Measurements from ENCODE around the gene LIN7B. TPM values are rescaled to one million over a fixed set of nuclear protein-coding genes. Genes with fewer than 3 reads are reported as not detected.

The LIN7B gene
- total RNA-seq, 1 donor from 2014 or later: 9.8 TPM

- TF ChIP-seq, protein P1, sequence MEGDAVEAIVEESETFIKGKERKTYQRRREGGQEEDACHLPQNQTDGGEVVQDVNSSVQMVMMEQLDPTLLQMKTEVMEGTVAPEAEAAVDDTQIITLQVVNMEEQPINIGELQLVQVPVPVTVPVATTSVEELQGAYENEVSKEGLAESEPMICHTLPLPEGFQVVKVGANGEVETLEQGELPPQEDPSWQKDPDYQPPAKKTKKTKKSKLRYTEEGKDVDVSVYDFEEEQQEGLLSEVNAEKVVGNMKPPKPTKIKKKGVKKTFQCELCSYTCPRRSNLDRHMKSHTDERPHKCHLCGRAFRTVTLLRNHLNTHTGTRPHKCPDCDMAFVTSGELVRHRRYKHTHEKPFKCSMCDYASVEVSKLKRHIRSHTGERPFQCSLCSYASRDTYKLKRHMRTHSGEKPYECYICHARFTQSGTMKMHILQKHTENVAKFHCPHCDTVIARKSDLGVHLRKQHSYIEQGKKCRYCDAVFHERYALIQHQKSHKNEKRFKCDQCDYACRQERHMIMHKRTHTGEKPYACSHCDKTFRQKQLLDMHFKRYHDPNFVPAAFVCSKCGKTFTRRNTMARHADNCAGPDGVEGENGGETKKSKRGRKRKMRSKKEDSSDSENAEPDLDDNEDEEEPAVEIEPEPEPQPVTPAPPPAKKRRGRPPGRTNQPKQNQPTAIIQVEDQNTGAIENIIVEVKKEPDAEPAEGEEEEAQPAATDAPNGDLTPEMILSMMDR (IDR thresholded peaks at IDR 0.05; ENCODE audit: unreplicated experiment): no peak
- Mint-ChIP-seq H3K27me3 (ENCODE audit: low read depth) (no peaks in the 10 kb centered on the region), H3K4me3 (no peak overlapping the region), H3K27ac (no peak overlapping the region), H3K9me3 (no peaks in the 10 kb centered on the region), H3K36me3 (peaks cover 35% of the 10 kb centered on the region), H3K4me1 (peaks cover 7% of the 10 kb centered on the region)
- no peak for DNase-seq (ENCODE audit: low spot score in 2 of 2, unreplicated experiment in 2 of 2)
Observed at GRCh38 chr19:49091391-49092038, 22.7 kb upstream of the LIN7B start.

DNA sequence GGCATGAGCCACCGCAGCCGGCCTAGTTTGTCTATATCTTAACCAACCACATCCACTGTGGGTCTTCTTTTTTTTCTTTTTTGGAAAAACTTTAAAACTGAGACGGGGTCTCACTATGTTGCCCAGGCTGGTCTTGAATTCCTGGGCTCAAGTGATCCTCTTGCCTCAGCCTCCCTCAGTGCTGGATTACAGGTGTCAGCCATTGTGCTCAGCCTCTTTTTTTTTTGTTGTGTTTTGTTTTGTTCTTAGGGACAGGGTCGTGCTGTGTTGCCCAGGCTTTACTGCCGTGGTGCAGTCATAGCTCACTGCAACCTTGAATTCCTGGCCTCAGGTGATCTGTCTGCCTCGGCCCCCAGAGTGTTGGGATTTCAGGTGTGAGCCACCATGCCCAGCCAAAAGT is 21.5 kb upstream of the LIN7B start:
- TF ChIP-seq, protein P1 (IDR thresholded peaks at IDR 0.05; ENCODE audit: unreplicated experiment): no peak
- Mint-ChIP-seq H3K4me1 (no peaks in the 10 kb centered on the region), H3K36me3 (peaks cover 28% of the 10 kb centered on the region), H3K4me3 (no peak overlapping the region), H3K9me3 (no peaks in the 10 kb centered on the region), H3K27me3 (ENCODE audit: low read depth) (no peaks in the 10 kb centered on the region), H3K27ac (no peak overlapping the region)
- DNase-seq (ENCODE audit: low spot score in 2 of 2, unreplicated experiment in 2 of 2): no peak

GRCh38 chr19:49094505-49095482 is 19.4 kb upstream of the LIN7B start:
- no peaks in the 10 kb centered on the region for H3K4me1 Mint-ChIP-seq
- no peaks in the 10 kb centered on the region for H3K9me3 Mint-ChIP-seq
- no peak overlapping the region for H3K27ac Mint-ChIP-seq
- H3K36me3 Mint-ChIP-seq: peaks cover 28% of the 10 kb centered on the region
- no peak for DNase-seq (ENCODE audit: low spot score in 2 of 2, unreplicated experiment in 2 of 2)
- TF ChIP-seq, protein P1 (IDR thresholded peaks at IDR 0.05; ENCODE audit: unreplicated experiment): no peak
- H3K4me3 Mint-ChIP-seq: no peak overlapping the region
- H3K27me3 Mint-ChIP-seq (ENCODE audit: low read depth): no peaks in the 10 kb centered on the region

DNA sequence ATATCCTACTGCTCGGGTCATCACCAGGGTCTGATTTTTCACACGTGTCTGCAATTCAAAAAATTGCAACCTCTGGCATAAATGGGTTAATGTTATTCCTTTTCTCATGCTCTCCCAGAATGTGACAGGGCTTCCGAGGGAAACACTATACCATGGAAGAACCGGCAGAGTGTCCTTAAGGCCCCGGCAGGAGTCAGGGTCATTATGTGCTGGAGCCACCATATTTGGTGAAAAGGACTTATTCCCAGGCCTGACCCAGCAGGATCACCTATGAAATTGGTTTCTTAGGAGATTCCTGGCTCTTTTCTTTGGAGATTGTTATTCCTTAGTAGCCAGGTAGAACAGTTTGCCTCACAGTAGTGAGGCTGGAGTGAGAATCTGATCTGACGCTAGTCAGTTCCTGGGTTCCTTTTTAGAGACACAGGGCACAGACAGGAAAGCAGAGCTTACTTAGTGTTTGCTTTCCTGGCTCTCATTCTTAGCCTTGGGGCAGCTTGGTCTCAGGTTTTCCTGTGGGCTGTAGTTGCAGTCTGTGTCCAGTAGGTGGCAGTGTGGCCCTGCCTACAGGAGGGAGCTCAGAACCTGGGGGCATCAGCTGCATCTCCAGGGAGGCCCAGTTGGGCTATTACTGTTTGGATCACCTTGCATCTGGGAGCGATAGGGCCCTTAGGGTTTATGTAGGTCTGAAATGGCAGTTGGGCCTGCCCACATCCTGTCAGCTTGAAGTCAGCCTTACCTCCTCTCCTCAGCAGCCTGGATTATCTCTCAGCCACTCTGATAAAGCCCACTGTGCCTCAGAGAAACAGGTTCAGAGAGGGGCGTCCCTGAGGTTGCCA is 16.5 kb upstream of the LIN7B start:
- Mint-ChIP-seq H3K27ac (no peak overlapping the region), H3K27me3 (ENCODE audit: low read depth) (no peaks in the 10 kb centered on the region), H3K36me3 (peaks cover 28% of the 10 kb centered on the region), H3K9me3 (no peaks in the 10 kb centered on the region), H3K4me3 (no peak overlapping the region), H3K4me1 (no peaks in the 10 kb centered on the region)
- DNase-seq (ENCODE audit: low spot score in 2 of 2, unreplicated experiment in 2 of 2): peak in 1 of 2 experiments; percentile 79
- TF ChIP-seq, protein P1 (IDR thresholded peaks at IDR 0.05; ENCODE audit: unreplicated experiment): peak; percentile 98

DNA sequence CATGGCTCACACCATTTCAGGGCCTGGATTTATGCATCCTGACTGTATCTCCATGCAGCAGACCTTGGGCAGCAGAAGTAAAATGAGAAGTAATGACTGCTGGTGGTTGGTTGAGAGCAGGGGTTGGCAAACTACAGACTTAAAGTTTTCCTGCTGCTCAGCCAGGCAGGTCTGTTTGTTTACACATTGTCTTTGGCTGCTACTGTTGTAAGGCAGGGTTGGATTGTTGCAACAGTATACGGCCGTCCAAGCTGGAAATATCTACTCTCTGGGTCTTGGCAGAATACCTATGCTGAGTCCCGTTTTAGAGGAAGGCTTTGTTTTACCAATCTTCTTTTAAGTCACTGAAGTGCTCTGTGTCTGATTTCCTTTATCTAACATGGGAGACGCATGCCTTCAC is 15.4 kb upstream of the LIN7B start:
- no peaks in the 10 kb centered on the region for H3K4me1 Mint-ChIP-seq
- TF ChIP-seq, protein P1 (IDR thresholded peaks at IDR 0.05; ENCODE audit: unreplicated experiment): no peak
- H3K27me3 Mint-ChIP-seq (ENCODE audit: low read depth): no peaks in the 10 kb centered on the region
- no peaks in the 10 kb centered on the region for H3K9me3 Mint-ChIP-seq
- H3K36me3 Mint-ChIP-seq: peaks cover 25% of the 10 kb centered on the region
- H3K27ac Mint-ChIP-seq: no peak overlapping the region
- DNase-seq (ENCODE audit: low spot score in 2 of 2, unreplicated experiment in 2 of 2): no peak
- no peak overlapping the region for H3K4me3 Mint-ChIP-seq

All from mesothelial cell of epicardium (in vitro differentiated cells).